GM12872 (cell line): ENCODE measurements around the gene CPTP.

Experiments used
- TF ChIP-seq, protein P1 (sequence below): IDR thresholded peaks from 3 replicates; pipeline ENCODE4 v1.5.1; 2011; ENCODE audit warnings: low read depth, mild to moderate bottlenecking, low read length, moderate library complexity; ENCODE audit not compliant: insufficient read depth

CPTP gene

DNA sequence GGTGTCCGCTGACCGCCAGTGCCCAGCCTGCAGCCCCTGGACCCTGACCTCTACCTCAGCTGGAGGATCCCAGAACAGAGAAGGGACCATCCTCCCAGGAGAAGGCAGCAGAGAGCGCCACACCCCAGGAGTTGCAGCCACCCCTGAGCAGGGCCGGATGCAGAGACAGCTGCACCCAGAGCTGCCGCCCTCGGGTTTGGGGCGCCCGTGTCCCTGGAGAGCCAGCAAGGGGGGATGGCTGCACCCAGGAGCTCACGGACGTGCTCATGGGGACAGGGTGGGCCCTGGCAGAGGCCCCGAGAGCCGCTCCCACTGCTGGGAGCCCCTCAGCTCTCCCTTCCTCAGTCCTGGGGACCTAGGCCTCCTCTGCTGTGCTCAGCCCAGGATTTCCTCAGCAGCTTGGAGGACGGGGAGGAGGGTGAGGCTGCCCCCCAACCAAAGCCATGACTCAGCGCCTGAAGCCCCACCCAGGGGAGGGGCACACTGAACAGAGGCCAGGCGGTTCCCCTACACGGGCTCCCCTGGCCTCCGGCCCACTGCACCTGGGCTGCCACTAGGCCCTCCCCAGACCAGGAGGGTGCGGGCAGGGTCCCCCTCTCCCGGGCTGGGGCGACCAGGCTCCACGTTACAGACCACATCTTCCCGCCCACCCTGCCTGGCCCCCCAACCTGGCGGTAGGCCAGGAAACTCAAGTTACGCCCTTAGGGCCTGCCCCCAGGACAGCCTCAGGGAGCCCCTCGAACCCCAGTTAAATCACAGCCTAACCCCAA is 19.1 kb upstream of the CPTP start:
- TF ChIP-seq, protein P1, sequence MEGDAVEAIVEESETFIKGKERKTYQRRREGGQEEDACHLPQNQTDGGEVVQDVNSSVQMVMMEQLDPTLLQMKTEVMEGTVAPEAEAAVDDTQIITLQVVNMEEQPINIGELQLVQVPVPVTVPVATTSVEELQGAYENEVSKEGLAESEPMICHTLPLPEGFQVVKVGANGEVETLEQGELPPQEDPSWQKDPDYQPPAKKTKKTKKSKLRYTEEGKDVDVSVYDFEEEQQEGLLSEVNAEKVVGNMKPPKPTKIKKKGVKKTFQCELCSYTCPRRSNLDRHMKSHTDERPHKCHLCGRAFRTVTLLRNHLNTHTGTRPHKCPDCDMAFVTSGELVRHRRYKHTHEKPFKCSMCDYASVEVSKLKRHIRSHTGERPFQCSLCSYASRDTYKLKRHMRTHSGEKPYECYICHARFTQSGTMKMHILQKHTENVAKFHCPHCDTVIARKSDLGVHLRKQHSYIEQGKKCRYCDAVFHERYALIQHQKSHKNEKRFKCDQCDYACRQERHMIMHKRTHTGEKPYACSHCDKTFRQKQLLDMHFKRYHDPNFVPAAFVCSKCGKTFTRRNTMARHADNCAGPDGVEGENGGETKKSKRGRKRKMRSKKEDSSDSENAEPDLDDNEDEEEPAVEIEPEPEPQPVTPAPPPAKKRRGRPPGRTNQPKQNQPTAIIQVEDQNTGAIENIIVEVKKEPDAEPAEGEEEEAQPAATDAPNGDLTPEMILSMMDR: peak; percentile 43; the same call in 2 of the 3 replicates

DNA sequence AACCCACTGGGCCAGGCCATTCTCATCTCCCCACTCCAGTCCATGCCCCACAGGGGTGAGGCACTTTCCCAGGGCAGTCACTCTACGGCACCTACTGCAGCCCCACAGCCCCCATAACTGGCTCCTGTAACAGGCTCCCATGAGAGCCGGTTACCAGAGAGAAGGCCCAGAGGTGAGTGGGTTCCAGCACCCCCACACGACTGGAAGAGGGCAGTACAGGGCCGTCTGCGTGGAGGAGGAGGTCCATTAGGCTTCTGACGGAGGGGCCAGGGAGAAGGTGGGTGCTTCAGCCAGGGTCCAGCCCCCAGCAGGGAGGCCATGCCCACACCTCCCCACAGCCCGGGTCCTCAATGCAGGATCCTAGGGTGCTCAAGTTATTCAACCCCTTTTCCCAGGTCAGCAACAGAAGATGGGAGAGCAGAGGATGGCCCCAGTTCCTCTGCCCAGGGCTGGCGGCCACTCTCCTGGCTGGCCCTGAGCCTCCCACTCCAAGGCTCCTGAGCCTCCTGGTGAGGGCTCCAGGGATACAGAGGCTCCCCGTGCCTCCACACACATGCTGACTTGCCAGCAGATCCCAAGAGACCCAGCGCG is 18.4 kb upstream of the CPTP start:
- TF ChIP-seq, protein P1: peak; percentile 49; the same call in 2 of the 3 replicates

- TF ChIP-seq, protein P1: no peak
Measured at GRCh38 chr1:1306661-1307260, 17.8 kb upstream of the CPTP start.

GRCh38 chr1:1307261-1307922 is 17.2 kb upstream of the CPTP start:
- TF ChIP-seq, protein P1: no peak

DNA sequence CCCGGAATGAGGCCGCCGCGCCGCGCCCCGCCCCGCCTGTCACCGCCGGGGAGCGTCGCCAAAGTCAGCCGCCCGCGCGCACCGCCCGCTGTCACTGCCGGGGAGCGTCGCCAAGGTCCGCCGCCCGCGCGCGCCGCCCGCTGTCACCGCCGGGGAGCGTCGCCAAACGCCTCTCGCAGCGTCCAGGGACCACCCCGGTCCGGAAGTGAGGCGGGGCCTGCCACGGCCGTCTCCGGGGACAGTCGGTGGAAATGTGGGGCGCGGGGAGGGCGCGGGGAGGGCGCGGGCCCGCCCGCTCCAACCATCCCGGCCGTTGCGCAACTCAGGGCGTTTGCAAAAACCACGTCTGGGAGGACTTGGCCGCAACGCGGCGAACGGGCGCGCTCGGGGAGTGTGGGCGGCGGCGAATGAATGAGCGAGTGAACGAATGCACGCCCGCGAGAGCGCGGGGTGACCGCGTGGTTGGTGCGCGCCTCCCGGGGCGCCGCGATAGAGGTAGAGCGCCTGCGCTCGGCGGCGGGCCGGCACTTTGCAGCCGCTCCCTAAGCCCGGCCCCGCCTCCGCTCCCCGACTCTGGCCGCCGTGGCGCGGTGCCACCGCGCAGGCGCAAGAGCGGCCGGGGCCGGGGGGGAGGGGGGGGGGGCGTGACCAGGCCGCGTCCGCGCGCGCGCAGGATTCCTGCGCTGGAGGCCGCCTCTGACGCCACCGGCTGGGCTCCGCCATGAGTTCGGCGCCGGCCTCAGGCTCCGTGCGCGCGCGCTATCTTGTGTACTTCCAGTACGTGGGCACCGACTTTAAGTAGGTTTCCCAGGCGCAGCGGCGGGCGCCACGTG is 16.5 kb upstream of the CPTP start, which contains the start of the genes ACAP3 and PUSL1:
ACAP3 (minus strand) TSS at position 8 of the 833 bp plus-strand sequence. CDS start 115 bp downstream, outside the sequence.
PUSL1 (plus strand) TSS at position 675 of the 833 bp plus-strand sequence; CDS start at position 722, 47 bp downstream.
- TF ChIP-seq, protein P1: no peak

GRCh38 chr1:1308756-1309250 is 15.8 kb upstream of the CPTP start:
- TF ChIP-seq, protein P1: no peak
